SH-SY5Y (cell line): ENCODE data around the gene ASB4.

Experiments used
- GATA2 ChIP-seq: IDR thresholded peaks from 2 replicates; pipeline ENCODE4 v1.6.1; 2011; ENCODE audit warnings: mild to moderate bottlenecking, low read depth, low read length
- GATA3 ChIP-seq: IDR thresholded peaks from 2 replicates; pipeline ENCODE4 v1.6.1; 2011; ENCODE audit warnings: low read depth, mild to moderate bottlenecking, low read length, moderate library complexity

ASB4 gene

GRCh38 chr7:95472581-95473161 lies 13.1 kb upstream of the ASB4 start:
- TF ChIP-seq GATA3 (no peak), GATA2 (no peak)

DNA sequence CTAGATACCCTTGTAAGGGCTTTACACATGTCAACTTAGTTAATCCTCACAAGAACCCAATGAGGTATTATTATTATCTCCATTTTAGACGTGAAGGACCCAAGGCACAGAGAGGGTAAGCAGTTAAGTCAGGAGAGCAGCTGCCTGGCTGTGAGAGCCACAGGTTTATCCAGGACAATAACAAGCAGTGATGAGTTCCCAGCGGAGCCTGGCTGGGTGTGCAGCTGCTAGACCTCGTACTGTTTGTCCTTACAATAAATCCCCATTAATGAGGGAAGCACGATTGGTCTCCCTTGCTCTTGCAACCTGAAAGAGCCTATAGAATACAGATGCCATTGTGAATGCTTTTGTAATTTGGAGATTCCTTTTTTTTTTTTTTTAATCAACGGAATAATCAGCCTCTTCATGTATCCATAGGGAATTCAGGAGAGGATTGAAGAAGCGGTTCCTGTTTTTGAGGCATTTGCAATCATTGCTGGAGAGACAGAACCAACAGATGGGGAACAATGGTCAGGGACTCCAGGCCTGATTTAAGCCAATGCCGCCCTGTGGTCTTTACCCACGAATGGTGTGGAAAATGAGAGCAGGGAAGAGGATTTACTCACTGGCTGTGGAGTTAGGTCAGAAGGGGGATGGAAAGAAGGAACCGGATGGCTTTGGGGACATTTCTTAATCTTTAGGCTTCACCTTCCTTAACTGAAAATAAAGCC lies 12.3 kb upstream of the ASB4 start:
- no peak for TF ChIP-seq GATA2
- no peak for TF ChIP-seq GATA3

GRCh38 chr7:95476072-95476847 lies 9.5 kb upstream of the ASB4 start:
- no peak for TF ChIP-seq GATA2

GRCh38 chr7:95476904-95477594 lies 8.7 kb upstream of the ASB4 start:
- TF ChIP-seq GATA3 (no peak), GATA2 (no peak)

DNA sequence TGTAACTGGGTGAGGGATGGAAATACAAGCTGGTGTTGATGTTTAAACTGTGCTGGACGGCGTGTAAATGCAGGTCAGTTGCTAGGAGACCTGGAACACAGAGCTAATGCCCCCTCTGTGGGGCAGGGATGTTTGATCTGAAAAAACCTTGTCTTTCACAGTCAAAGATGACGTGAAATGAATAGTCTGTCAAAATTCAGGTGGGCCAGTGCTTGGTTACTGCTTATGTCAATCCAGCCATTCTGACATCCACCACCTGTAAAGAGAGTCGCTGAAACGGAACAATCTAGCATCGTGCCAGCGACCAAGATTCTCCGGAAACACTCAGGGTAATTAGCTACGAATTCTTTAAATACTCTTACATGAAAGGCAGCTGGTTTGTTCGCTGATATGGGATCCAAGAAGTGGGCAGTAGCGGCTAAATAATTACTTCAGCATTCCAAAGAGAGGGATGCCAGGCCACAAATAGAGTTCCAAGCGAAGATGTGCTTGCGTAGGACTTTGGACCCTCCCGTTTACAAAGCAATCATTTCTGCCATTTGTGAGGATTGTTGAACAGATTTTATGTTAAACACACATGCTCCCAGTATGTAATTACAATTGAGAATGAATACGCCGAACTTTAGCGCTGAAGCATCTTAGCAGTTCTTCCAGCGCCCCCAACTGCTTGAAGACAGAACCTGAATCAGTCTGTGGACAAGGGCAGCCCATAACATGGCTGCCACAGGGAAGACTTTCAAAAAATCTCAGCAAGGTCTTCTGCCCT lies 7.3 kb upstream of the ASB4 start:
- TF ChIP-seq GATA2 (no peak), GATA3 (no peak)

- TF ChIP-seq GATA3 (no peak), GATA2 (no peak)
Observed at GRCh38 chr7:95479992-95480624, 5.6 kb upstream of the ASB4 start.

- TF ChIP-seq GATA2, result no peak
- no peak for TF ChIP-seq GATA3
Observed at GRCh38 chr7:95481271-95482165, 4.2 kb upstream of the ASB4 start.

- no peak for TF ChIP-seq GATA3
- no peak for TF ChIP-seq GATA2
Observed at GRCh38 chr7:95482424-95482823, 3.3 kb upstream of the ASB4 start.

DNA sequence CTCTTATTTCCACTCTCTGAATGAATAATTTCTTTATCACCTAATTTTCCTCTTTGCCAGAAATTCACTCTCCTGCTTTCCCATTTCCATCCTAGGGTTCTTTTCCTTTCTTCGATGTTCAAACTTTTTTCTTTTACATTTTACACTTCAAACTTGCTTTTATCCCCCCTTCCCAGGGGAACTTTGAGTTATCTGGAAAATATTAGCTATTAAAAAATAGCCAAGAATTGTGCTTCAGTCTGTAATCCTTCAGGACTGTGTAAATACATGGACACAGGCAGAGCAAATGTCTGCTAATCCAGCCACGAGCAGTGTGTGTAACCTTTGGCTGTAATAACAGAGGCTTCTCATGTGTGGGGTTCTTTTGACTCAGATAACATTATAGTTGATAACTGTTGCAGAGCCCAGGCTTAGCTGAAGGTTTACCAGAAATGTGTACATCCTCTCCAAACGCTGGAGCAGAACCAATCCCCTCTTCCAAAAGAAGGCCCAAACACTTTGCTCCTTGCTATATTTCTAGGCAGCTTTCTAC lies 4.6 kb downstream of the ASB4 start:
- no peak for TF ChIP-seq GATA3
- no peak for TF ChIP-seq GATA2

GRCh38 chr7:95491201-95491600 lies 5.5 kb downstream of the ASB4 start:
- TF ChIP-seq GATA2 (no peak), GATA3 (no peak)

DNA sequence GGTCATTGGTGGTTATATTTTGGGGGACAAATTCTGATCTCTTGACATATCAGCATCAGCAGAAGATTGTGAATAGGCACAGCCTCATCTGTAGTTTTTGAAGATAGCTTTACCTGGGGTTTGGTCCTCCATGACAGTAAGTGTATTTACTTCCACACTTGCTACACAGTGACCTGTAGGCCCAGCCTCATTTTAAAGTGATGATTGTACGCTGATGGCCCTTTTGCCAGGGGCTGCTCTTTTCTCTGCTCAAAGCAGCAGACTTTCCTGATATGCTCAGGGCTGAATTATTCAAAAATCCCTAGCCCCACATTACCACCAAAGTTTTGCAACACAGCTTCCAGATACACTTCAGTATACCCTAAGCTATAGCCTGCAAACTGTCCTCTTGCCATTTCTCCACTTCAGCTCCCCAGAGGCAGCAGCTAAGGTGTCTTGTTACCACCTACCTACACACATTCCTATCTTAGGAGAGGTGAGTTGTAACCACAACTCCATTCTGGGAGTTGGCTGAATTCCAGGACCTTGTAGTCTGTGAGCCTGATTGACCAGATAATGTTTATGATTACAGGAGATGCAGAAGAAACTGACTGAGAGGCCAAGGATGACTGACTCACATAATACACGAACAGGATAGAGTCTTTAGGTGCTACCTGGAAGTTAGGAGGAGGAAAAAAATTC lies 6.0 kb downstream of the ASB4 start:
- TF ChIP-seq GATA2, result no peak
- no peak for TF ChIP-seq GATA3

- TF ChIP-seq GATA3 (no peak), GATA2 (no peak)
Observed at GRCh38 chr7:95493247-95493646, 7.5 kb downstream of the ASB4 start.
